ENCODE data around the gene CRADD. TPM values are rescaled to one million over a fixed set of nuclear protein-coding genes. Genes with fewer than 3 reads are reported as not detected.

Gene CRADD
- total and polyA plus RNA-seq, 2 of the 4 experiments (the other 2 are of a cell fraction), result 11.1 to 14.0 TPM

GRCh38 chr12:93844164-93844784 is 167.1 kb downstream of the CRADD start:
- no peak overlapping the region for H3K14ac ChIP-seq (replicated peaks; ENCODE audit: low read depth, low read length)
- H4K91ac ChIP-seq (ENCODE audit: insufficient read depth, low read depth, low read length), result no peak overlapping the region
- POLR2A ChIA-PET (ENCODE audit: unreplicated experiment), result no interaction called here
- dilution Hi-C loops (cut with HindIII; ENCODE audit: low sequenced_read_pairs, unreplicated experiment), result no loop called here
- H2BK120ac ChIP-seq (ENCODE audit: low read depth, low read length), result no peak overlapping the region
- CTCF ChIA-PET, result no interaction called here
- H3K9me3 ChIP-seq (ENCODE audit: control insufficient read depth, insufficient read depth, low read length), result no peaks in the 10 kb centered on the region
- no peaks in the 10 kb centered on the region for H3K79me1 ChIP-seq (ENCODE audit: low read depth in 1 of 2, low read length in 2 of 2)
- H3K4me1 ChIP-seq (ENCODE audit: control insufficient read depth, insufficient read depth, low read length), result no peaks in the 10 kb centered on the region
- TF ChIP-seq NFE2L2 (IDR thresholded peaks at IDR 0.05; ENCODE audit: low read depth, low read length) (no peak), MXI1 (IDR thresholded peaks at IDR 0.05; ENCODE audit: borderline replicate concordance, low read depth, low read length) (no peak), ELK1 (IDR thresholded peaks at IDR 0.05; ENCODE audit: borderline replicate concordance, low read depth, low read length) (no peak), CTCF (conservative IDR thresholded peaks at IDR 0.05; ENCODE audit: low read depth, low read length) (no peak), FOS (IDR thresholded peaks at IDR 0.05; ENCODE audit: low read depth, low read length) (no peak), RFX5 (IDR thresholded peaks at IDR 0.05; ENCODE audit: low read depth, low read length) (no peak), POLR2A (IDR thresholded peaks at IDR 0.05; ENCODE audit: low read depth, low read length) (no peak), MAZ (IDR thresholded peaks at IDR 0.05; ENCODE audit: borderline replicate concordance, low read depth, low read length) (no peak), CHD1 (IDR thresholded peaks at IDR 0.05; ENCODE audit: low read depth, low read length) (no peak), USF2 (IDR thresholded peaks at IDR 0.05; ENCODE audit: low read depth, low read length) (no peak)
- no peak overlapping the region for H2AK5ac ChIP-seq (ENCODE audit: low read depth, low read length)
- H3K27me3 ChIP-seq (ENCODE audit: control insufficient read depth, insufficient read depth, low read length), result no peaks in the 10 kb centered on the region
- ATAC-seq (ENCODE audit: low read depth), result no peak
- no peak overlapping the region for H2BK15ac ChIP-seq (ENCODE audit: low read depth, low read length)
- H3K9me1 ChIP-seq (ENCODE audit: insufficient read depth, low read length), result 0 out of 2 replicates have a peak, but pooled peaks cover 3% of the 10 kb centered on the region
- H4K20me1 ChIP-seq (ENCODE audit: insufficient read depth, low read length), result no peaks in the 10 kb centered on the region
- H4K8ac ChIP-seq (ENCODE audit: low read depth in 2 of 2, low read length in 2 of 2), result 0 out of 4 replicates have a peak overlapping the region, but pooled peaks of 1 of the 2 experiments have one; percentile 47
- no peak overlapping the region for H3K9ac ChIP-seq (ENCODE audit: low read depth, low read length)
- H3K4me3 ChIP-seq (ENCODE audit: insufficient read depth, low read depth, low read length), result no peak overlapping the region
- H3K23ac ChIP-seq (ENCODE audit: low read depth, low read length), result no peak overlapping the region
- in situ Hi-C loops (cut with MboI; ENCODE audit: low sequenced_read_pairs), result no loop called here
- no peak for DNase-seq
- H3K36me3 ChIP-seq (ENCODE audit: control insufficient read depth, insufficient read depth, low read length), result no peaks in the 10 kb centered on the region
- H3K4ac ChIP-seq (ENCODE audit: low read depth, low read length), result no peak overlapping the region
- no peak overlapping the region for H3K27ac ChIP-seq (ENCODE audit: insufficient read depth, low read length)
- no peak overlapping the region for H2BK20ac ChIP-seq (ENCODE audit: low read depth, low read length)
- H4K5ac ChIP-seq (ENCODE audit: low read depth, low read length), result no peak overlapping the region
- 100% methylated on average over 1 of the region's 7 CpGs; no CpG with 5 or more reads in 1 of the 2 experiments for WGBS, 2 experiments (ENCODE audit: extremely low coverage in 2 of 2, insufficient read length in 1 of 2)
- H2BK5ac ChIP-seq (ENCODE audit: low read depth, low read length, poor library complexity, severe bottlenecking), result no peak overlapping the region
- no peak overlapping the region for H3K18ac ChIP-seq (ENCODE audit: low read depth, low read length)
- intact Hi-C loops (cut with micrococcal nuclease), result loop anchor here (10.0 kb wide), 1 partner anchor 1959 kb away; no protein-coding TSS in a partner anchor
- H3K4me2 ChIP-seq (ENCODE audit: low read depth, low read length), result no peak overlapping the region
- H2AFZ ChIP-seq (replicated peaks; ENCODE audit: low read length, poor library complexity), result no peak overlapping the region
- no peak overlapping the region for H2AK9ac ChIP-seq (replicated peaks; ENCODE audit: low read depth, low read length, poor library complexity)
- BruUV-seq (replicated peaks), result no TSS peak
- no peak overlapping the region for H3K56ac ChIP-seq (ENCODE audit: extremely low read depth, insufficient read depth, low read length)

Measured in IMR-90 (cell line).